Skeletal muscle satellite cell (primary cell): ENCODE results near the gene ANKRD29.

Source experiments
- H3K27me3 ChIP-seq: 2 replicates; pipeline ENCODE4 v1.7.0; 2013; ENCODE audit warnings: low read length; ENCODE audit not compliant: control insufficient read depth, insufficient read depth
- H3K36me3 ChIP-seq: 2 replicates; pipeline ENCODE4 v1.7.0; 2013; ENCODE audit warnings: mild to moderate bottlenecking, control low read depth, low read length; ENCODE audit not compliant: insufficient read depth
- H3K4me1 ChIP-seq: 2 replicates; pipeline ENCODE4 v1.7.0; 2013; ENCODE audit warnings: low read length; ENCODE audit not compliant: control insufficient read depth, insufficient read depth
- H3K4me2 ChIP-seq: 2 replicates; pipeline ENCODE4 v1.7.0; 2013; ENCODE audit warnings: mild to moderate bottlenecking, low read length
- H3K4me3 ChIP-seq: 2 replicates; pipeline ENCODE4 v1.7.0; 2013; ENCODE audit warnings: low read length
- H3K9ac ChIP-seq: 2 replicates; pipeline ENCODE4 v1.7.0; 2013; ENCODE audit warnings: mild to moderate bottlenecking, low read depth, low read length, moderate library complexity
- H3K9me3 ChIP-seq: replicated peaks from 2 replicates; pipeline ENCODE4 v1.7.0; 2013; ENCODE audit warnings: mild to moderate bottlenecking, control low read depth, low read length

The ANKRD29 gene

GRCh38 chr18:23683155-23683554 lies 20.4 kb upstream of the ANKRD29 start:
- Histone ChIP-seq H3K9ac (no peak overlapping the region), H3K9me3 (no peaks in the 10 kb centered on the region), H3K4me3 (no peak overlapping the region), H3K27me3 (peaks cover 20% of the 10 kb centered on the region), H3K36me3 (no peaks in the 10 kb centered on the region), H3K4me1 (peaks cover 19% of the 10 kb centered on the region), H3K4me2 (no peak overlapping the region)

- peaks cover 19% of the 10 kb centered on the region for H3K4me1 ChIP-seq
- H3K4me3 ChIP-seq = no peak overlapping the region
- peaks cover 20% of the 10 kb centered on the region for H3K27me3 ChIP-seq
- no peak overlapping the region for H3K4me2 ChIP-seq
- no peaks in the 10 kb centered on the region for H3K9me3 ChIP-seq
- no peaks in the 10 kb centered on the region for H3K36me3 ChIP-seq
- no peak overlapping the region for H3K9ac ChIP-seq
Measured at GRCh38 chr18:23682472-23682871, 19.8 kb upstream of the ANKRD29 start.

- Histone ChIP-seq H3K9ac (no peak overlapping the region), H3K4me2 (no peak overlapping the region), H3K4me1 (peaks cover 19% of the 10 kb centered on the region), H3K9me3 (no peaks in the 10 kb centered on the region), H3K4me3 (no peak overlapping the region), H3K36me3 (no peaks in the 10 kb centered on the region), H3K27me3 (peaks cover 20% of the 10 kb centered on the region)
Measured at GRCh38 chr18:23682045-23682444, 19.3 kb upstream of the ANKRD29 start.

- Histone ChIP-seq H3K9me3 (no peaks in the 10 kb centered on the region), H3K4me1 (no peaks in the 10 kb centered on the region), H3K27me3 (peaks cover 36% of the 10 kb centered on the region), H3K9ac (no peak overlapping the region), H3K4me3 (no peak overlapping the region), H3K36me3 (no peaks in the 10 kb centered on the region), H3K4me2 (no peak overlapping the region)
Measured at GRCh38 chr18:23675896-23676295, 13.2 kb upstream of the ANKRD29 start.

- Histone ChIP-seq H3K36me3 (no peaks in the 10 kb centered on the region), H3K9me3 (no peaks in the 10 kb centered on the region), H3K9ac (no peak overlapping the region), H3K4me3 (no peak overlapping the region), H3K4me1 (no peaks in the 10 kb centered on the region), H3K4me2 (no peak overlapping the region), H3K27me3 (peaks cover 41% of the 10 kb centered on the region)
Measured at GRCh38 chr18:23675236-23675635, 12.5 kb upstream of the ANKRD29 start.

- Histone ChIP-seq H3K27me3 (peaks cover 48% of the 10 kb centered on the region), H3K9ac (no peak overlapping the region), H3K4me3 (no peak overlapping the region), H3K4me1 (no peaks in the 10 kb centered on the region), H3K9me3 (no peaks in the 10 kb centered on the region), H3K4me2 (no peak overlapping the region), H3K36me3 (no peaks in the 10 kb centered on the region)
Measured at GRCh38 chr18:23673725-23674124, 11.0 kb upstream of the ANKRD29 start.

- no peak overlapping the region for H3K4me2 ChIP-seq
- H3K9ac ChIP-seq = no peak overlapping the region
- no peaks in the 10 kb centered on the region for H3K9me3 ChIP-seq
- no peak overlapping the region for H3K4me3 ChIP-seq
- no peaks in the 10 kb centered on the region for H3K36me3 ChIP-seq
- no peaks in the 10 kb centered on the region for H3K4me1 ChIP-seq
- peaks cover 50% of the 10 kb centered on the region for H3K27me3 ChIP-seq
Measured at GRCh38 chr18:23671564-23671963, 8.9 kb upstream of the ANKRD29 start.

GRCh38 chr18:23669804-23670405 lies 7.2 kb upstream of the ANKRD29 start:
- H3K9me3 ChIP-seq = no peaks in the 10 kb centered on the region
- H3K36me3 ChIP-seq = no peaks in the 10 kb centered on the region
- H3K4me1 ChIP-seq = no peaks in the 10 kb centered on the region
- H3K4me3 ChIP-seq = no peak overlapping the region
- H3K4me2 ChIP-seq = no peak overlapping the region
- peaks cover 47% of the 10 kb centered on the region for H3K27me3 ChIP-seq
- no peak overlapping the region for H3K9ac ChIP-seq

- H3K9ac ChIP-seq = no peak overlapping the region
- no peak overlapping the region for H3K4me2 ChIP-seq
- H3K36me3 ChIP-seq = no peaks in the 10 kb centered on the region
- H3K4me3 ChIP-seq = no peak overlapping the region
- no peaks in the 10 kb centered on the region for H3K4me1 ChIP-seq
- peaks cover 53% of the 10 kb centered on the region for H3K27me3 ChIP-seq
- H3K9me3 ChIP-seq = no peaks in the 10 kb centered on the region
Measured at GRCh38 chr18:23669202-23669766, 6.6 kb upstream of the ANKRD29 start.

- H3K4me2 ChIP-seq = no peak overlapping the region
- H3K4me3 ChIP-seq = no peak overlapping the region
- H3K9me3 ChIP-seq = no peaks in the 10 kb centered on the region
- no peaks in the 10 kb centered on the region for H3K4me1 ChIP-seq
- H3K27me3 ChIP-seq = peaks cover 56% of the 10 kb centered on the region
- H3K36me3 ChIP-seq = no peaks in the 10 kb centered on the region
- no peak overlapping the region for H3K9ac ChIP-seq
Measured at GRCh38 chr18:23668731-23669130, 6.0 kb upstream of the ANKRD29 start.

- H3K4me2 ChIP-seq = no peak overlapping the region
- H3K4me3 ChIP-seq = no peak overlapping the region
- peaks cover 53% of the 10 kb centered on the region for H3K27me3 ChIP-seq
- no peaks in the 10 kb centered on the region for H3K36me3 ChIP-seq
- peaks cover 5% of the 10 kb centered on the region for H3K4me1 ChIP-seq
- no peak overlapping the region for H3K9ac ChIP-seq
- H3K9me3 ChIP-seq = no peaks in the 10 kb centered on the region
Measured at GRCh38 chr18:23667114-23667513, 4.4 kb upstream of the ANKRD29 start.

GRCh38 chr18:23664674-23665073 lies 2.0 kb upstream of the ANKRD29 start:
- H3K9me3 ChIP-seq = no peaks in the 10 kb centered on the region
- no peak overlapping the region for H3K4me3 ChIP-seq
- no peak overlapping the region for H3K4me2 ChIP-seq
- no peaks in the 10 kb centered on the region for H3K36me3 ChIP-seq
- no peak overlapping the region for H3K9ac ChIP-seq
- H3K27me3 ChIP-seq = peaks cover 61% of the 10 kb centered on the region
- peaks cover 10% of the 10 kb centered on the region for H3K4me1 ChIP-seq
